HepG2 (cell line): ENCODE data around the gene ZNF326. TPM values are rescaled to one million over a fixed set of nuclear protein-coding genes. Genes with fewer than 3 reads are reported as not detected.

Experiments
- CCAR2 ChIP-seq: fragments of 200-400 bp; formaldehyde crosslinking; optimal IDR thresholded peaks from 2 replicates; pipeline ENCODE3; 2018; ENCODE audit warnings: low read depth, mild to moderate bottlenecking, low read length, moderate library complexity
- CEBPG ChIP-seq: IDR thresholded peaks from 2 replicates; pipeline ENCODE4 v1.6.1; 2016
- DMAP1 ChIP-seq: IDR thresholded peaks from 2 replicates; pipeline ENCODE4 v1.6.1; 2016
- GABPA ChIP-seq, 2 experiments: IDR thresholded peaks; 2 replicates each; pipeline ENCODE4 v1.6.1; 2011 to 2016; ENCODE audit warnings: low read depth in 2 of 2, low read length in 1 of 2, missing biosample characterization in 1 of 2, missing genetic modification characterization in 1 of 2
- HNRNPK ChIP-seq: fragments of 200-400 bp; formaldehyde crosslinking; IDR thresholded peaks from 2 replicates; pipeline ENCODE4 v1.6.1; 2018; ENCODE audit warnings: low read length, low read depth, moderate library complexity, mild to moderate bottlenecking; ENCODE audit not compliant: poor library complexity, severe bottlenecking
- HOXA7 ChIP-seq: sonication (generic); formaldehyde crosslinking; IDR thresholded peaks from 2 replicates; pipeline ENCODE4 v1.8.1; 2022; ENCODE audit warnings: mild to moderate bottlenecking, missing genetic modification reagents, moderate library complexity
- KAT2B ChIP-seq: fragments of 150-350 bp; IDR thresholded peaks from 2 replicates; pipeline ENCODE4 v1.6.1; 2014; ENCODE audit warnings: low read depth, low read length, borderline replicate concordance
- MED13 ChIP-seq: sonication (generic); formaldehyde crosslinking; IDR thresholded peaks from 2 replicates; pipeline ENCODE4 v1.5.0; 2020; ENCODE audit warnings: missing genetic modification reagents
- RFX3 ChIP-seq: IDR thresholded peaks from 2 replicates; pipeline ENCODE4 v1.6.1; 2016; ENCODE audit warnings: missing biosample characterization, missing genetic modification reagents
- TRIM24 ChIP-seq: sonication (generic); formaldehyde crosslinking; IDR thresholded peaks from 2 replicates; pipeline ENCODE4 v1.8.0; 2022; ENCODE audit warnings: mild to moderate bottlenecking, missing genetic modification reagents
- ZNF335 ChIP-seq: sonication (generic); formaldehyde crosslinking; IDR thresholded peaks from 2 replicates; pipeline ENCODE4 v1.4.0; 2020; ENCODE audit warnings: missing genetic modification reagents
- ZNF350 ChIP-seq: sonication (generic); formaldehyde crosslinking; IDR thresholded peaks from 2 replicates; pipeline ENCODE4 v1.4.0; 2020; ENCODE audit warnings: mild to moderate bottlenecking, low read depth, missing genetic modification reagents, borderline replicate concordance
- ZNF432 ChIP-seq: sonication (generic); formaldehyde crosslinking; IDR thresholded peaks from 2 replicates; pipeline ENCODE4 v1.5.0; 2020; ENCODE audit warnings: missing genetic modification reagents, mild to moderate bottlenecking, borderline replicate concordance
- polyA plus RNA-seq, 8 experiments: library from polyadenylated mRNA; depleted of rRNA in 3 of 8; stranded (reverse) in 7 of 8; unstranded in 1 of 8; fragments of >200 nt; fragmentation: Illumina TruSeq in 4 of 8; extraction: Trizol in 4 of 8; gene quantifications; 2 replicates each; pipeline versions ENCODE4 v1.2.1 to v1.2.3, GENCODE V29; 2011 to 2016; ENCODE audit warnings: low read depth in 4 of 8, missing spikeins in 1 of 8, mixed read lengths in 1 of 8; ENCODE audit not compliant: insufficient read depth in 1 of 8
- total RNA-seq, 5 experiments: library from RNA; depleted of rRNA; stranded (reverse); fragments of >200 nt; fragmentation: Illumina TruSeq; extraction: Trizol; gene quantifications; 2 replicates each; pipeline ENCODE4 v1.2.3, GENCODE V29; 2016; ENCODE audit warnings: low read depth in 1 of 5
- TF ChIP-seq, protein P1 (sequence below): sonication (generic); formaldehyde crosslinking; IDR thresholded peaks from 2 replicates; pipeline ENCODE4 v1.4.0; 2020; ENCODE audit warnings: missing genetic modification reagents
- TF ChIP-seq, protein P2 (sequence below): sonication (generic); formaldehyde crosslinking; IDR thresholded peaks from 2 replicates; pipeline ENCODE4 v1.4.0; 2020; ENCODE audit warnings: missing genetic modification reagents, borderline replicate concordance
- TF ChIP-seq, protein P3 (sequence below): sonication (generic); formaldehyde crosslinking; IDR thresholded peaks from 2 replicates; pipeline ENCODE4 v1.4.0; 2020; ENCODE audit warnings: missing genetic modification reagents
- TF ChIP-seq, protein P4 (sequence below): sonication (generic); formaldehyde crosslinking; IDR thresholded peaks from 2 replicates; pipeline ENCODE4 v1.4.0; 2020; ENCODE audit warnings: missing genetic modification reagents

ZNF326 gene
- total and polyA plus RNA-seq, 2 of the 13 experiments (the other 11 are each of a cell fraction or from before 2014, with no cell fraction given): 6.3 to 16.4 TPM

DNA sequence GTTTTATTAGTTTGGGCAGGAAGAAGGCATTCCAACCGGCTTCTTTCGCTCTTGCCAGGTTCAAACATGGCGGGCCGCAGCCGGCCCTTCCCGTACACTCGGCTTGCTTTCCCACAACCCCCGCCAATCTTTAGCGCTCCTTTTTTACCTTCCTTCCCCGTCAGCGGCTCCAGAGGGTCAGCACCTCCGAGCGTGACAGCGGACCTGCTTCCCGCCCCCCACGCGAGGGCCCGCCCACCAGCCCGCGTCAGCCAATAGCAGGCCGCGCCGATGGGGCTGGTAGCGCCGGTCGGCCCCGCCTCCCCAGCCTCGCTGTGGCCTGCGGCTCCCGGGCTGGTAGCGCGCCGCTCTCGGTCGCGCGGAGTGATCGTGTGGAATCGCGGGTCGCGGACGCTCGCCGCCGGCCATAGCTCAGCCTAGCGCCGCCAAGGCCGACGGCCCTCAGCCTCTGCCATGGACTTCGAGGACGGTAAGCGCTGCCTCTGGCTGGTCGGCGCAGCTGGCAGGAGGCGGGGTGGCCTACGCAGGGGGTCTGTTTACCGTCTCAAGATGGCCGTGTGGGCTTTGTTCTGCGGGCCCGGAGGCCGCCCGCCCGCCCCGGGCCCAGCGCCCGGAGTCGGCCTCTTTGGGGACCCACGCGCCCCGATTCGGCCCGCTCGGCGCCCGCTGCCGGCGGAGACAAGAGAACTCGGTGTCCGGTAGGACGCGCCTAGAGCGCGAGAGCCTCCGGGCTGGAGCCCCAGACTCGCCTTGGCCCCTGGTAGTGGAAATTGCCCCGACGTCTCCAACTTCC lies at the start of gene ZNF326 (continued):
- TF ChIP-seq GABPA (IDR thresholded peaks at IDR 0.05; ENCODE audit: low read depth, low read length): no peak
- peak; percentile 60 for TF ChIP-seq GABPA (CRISPR knock-in tag; IDR thresholded peaks at IDR 0.05; ENCODE audit: low read depth)
- no peak for TF ChIP-seq CCAR2
- TF ChIP-seq KAT2B: no peak
- 0 out of 2 replicates have a peak, but pooled peaks have one; percentile 57 for TF ChIP-seq ZNF350 (CRISPR knock-in tag)
- 0 out of 2 replicates have a peak, but pooled peaks have one; percentile 64 for TF ChIP-seq HOXA7
- TF ChIP-seq, protein P1, sequence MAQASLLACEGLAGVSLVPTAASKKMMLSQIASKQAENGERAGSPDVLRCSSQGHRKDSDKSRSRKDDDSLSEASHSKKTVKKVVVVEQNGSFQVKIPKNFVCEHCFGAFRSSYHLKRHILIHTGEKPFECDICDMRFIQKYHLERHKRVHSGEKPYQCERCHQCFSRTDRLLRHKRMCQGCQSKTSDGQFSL (CRISPR knock-in tag): no peak
- TF ChIP-seq, protein P2, sequence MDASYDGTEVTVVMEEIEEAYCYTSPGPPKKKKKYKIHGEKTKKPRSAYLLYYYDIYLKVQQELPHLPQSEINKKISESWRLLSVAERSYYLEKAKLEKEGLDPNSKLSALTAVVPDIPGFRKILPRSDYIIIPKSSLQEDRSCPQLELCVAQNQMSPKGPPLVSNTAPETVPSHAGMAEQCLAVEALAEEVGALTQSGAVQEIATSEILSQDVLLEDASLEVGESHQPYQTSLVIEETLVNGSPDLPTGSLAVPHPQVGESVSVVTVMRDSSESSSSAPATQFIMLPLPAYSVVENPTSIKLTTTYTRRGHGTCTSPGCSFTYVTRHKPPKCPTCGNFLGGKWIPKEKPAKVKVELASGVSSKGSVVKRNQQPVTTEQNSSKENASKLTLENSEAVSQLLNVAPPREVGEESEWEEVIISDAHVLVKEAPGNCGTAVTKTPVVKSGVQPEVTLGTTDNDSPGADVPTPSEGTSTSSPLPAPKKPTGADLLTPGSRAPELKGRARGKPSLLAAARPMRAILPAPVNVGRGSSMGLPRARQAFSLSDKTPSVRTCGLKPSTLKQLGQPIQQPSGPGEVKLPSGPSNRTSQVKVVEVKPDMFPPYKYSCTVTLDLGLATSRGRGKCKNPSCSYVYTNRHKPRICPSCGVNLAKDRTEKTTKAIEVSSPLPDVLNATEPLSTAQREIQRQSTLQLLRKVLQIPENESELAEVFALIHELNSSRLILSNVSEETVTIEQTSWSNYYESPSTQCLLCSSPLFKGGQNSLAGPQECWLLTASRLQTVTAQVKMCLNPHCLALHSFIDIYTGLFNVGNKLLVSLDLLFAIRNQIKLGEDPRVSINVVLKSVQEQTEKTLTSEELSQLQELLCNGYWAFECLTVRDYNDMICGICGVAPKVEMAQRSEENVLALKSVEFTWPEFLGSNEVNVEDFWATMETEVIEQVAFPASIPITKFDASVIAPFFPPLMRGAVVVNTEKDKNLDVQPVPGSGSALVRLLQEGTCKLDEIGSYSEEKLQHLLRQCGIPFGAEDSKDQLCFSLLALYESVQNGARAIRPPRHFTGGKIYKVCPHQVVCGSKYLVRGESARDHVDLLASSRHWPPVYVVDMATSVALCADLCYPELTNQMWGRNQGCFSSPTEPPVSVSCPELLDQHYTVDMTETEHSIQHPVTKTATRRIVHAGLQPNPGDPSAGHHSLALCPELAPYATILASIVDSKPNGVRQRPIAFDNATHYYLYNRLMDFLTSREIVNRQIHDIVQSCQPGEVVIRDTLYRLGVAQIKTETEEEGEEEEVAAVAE (CRISPR knock-in tag): no peak
- TF ChIP-seq RFX3 (CRISPR knock-in tag): no peak
- TF ChIP-seq TRIM24 (CRISPR knock-in tag): no peak
- peak; percentile 85 for TF ChIP-seq DMAP1 (CRISPR knock-in tag)
- TF ChIP-seq, protein P3, sequence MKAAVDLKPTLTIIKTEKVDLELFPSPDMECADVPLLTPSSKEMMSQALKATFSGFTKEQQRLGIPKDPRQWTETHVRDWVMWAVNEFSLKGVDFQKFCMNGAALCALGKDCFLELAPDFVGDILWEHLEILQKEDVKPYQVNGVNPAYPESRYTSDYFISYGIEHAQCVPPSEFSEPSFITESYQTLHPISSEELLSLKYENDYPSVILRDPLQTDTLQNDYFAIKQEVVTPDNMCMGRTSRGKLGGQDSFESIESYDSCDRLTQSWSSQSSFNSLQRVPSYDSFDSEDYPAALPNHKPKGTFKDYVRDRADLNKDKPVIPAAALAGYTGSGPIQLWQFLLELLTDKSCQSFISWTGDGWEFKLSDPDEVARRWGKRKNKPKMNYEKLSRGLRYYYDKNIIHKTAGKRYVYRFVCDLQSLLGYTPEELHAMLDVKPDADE (CRISPR knock-in tag): 0 out of 2 replicates have a peak, but pooled peaks have one; percentile 72
- TF ChIP-seq, protein P4, sequence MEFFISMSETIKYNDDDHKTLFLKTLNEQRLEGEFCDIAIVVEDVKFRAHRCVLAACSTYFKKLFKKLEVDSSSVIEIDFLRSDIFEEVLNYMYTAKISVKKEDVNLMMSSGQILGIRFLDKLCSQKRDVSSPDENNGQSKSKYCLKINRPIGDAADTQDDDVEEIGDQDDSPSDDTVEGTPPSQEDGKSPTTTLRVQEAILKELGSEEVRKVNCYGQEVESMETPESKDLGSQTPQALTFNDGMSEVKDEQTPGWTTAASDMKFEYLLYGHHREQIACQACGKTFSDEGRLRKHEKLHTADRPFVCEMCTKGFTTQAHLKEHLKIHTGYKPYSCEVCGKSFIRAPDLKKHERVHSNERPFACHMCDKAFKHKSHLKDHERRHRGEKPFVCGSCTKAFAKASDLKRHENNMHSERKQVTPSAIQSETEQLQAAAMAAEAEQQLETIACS (CRISPR knock-in tag): peak; percentile 72
- TF ChIP-seq ZNF335 (CRISPR knock-in tag): peak; percentile 59; the same call in 1 of the 2 replicates
- no peak for TF ChIP-seq CEBPG (CRISPR knock-in tag)
- TF ChIP-seq HNRNPK: peak; percentile 68
- peak; percentile 43; the same call in 1 of the 2 replicates for TF ChIP-seq MED13 (CRISPR knock-in tag)
- TF ChIP-seq ZNF432 (CRISPR knock-in tag): 0 out of 2 replicates have a peak, but pooled peaks have one; percentile 82
